ENCODE data around the gene GPR26. TPM values are rescaled to one million over a fixed set of nuclear protein-coding genes. Genes with fewer than 3 reads are reported as not detected.

Gene GPR26
- total RNA-seq, 3 donors from 2014 or later, result not detected

GRCh38 chr10:123744224-123744536 lies 78.0 kb downstream of the GPR26 start:
- DNase-seq (ENCODE audit: low spot score in 2 of 2), result no peak
- Histone ChIP-seq H3K9me3 (no peaks in the 10 kb centered on the region), H3K36me3 (no peaks in the 10 kb centered on the region), H3K4me3 (no peak overlapping the region), H3K4me1 (no peaks in the 10 kb centered on the region), H3K27ac (no peak overlapping the region), H3K27me3 (no peaks in the 10 kb centered on the region)
- intact Hi-C loops (cut with DNase I; ENCODE audit: low total_unique reads), result no loop called here
- TF ChIP-seq CTCF (IDR thresholded peaks at IDR 0.05) (no peak), POLR2A (IDR thresholded peaks at IDR 0.05) (no peak), POLR2AphosphoS5 (IDR thresholded peaks at IDR 0.05) (no peak)

Other genes starting within 250 kb of the GPR26 start
- 10 to 100 TPM in 1 of 3 donors, 1 to 10 TPM in 2; 5.3 to 16.7 (median 7.2) TPM for gene CPXM2, start 225.5 kb downstream of the GPR26 start, total RNA-seq